ENCODE results near the gene CDK19. TPM values are rescaled to one million over a fixed set of nuclear protein-coding genes. Genes with fewer than 3 reads are reported as not detected.

Gene CDK19
- total and polyA plus RNA-seq, 2 of the 13 experiments (the other 11 are each of a cell fraction or from before 2014, with no cell fraction given): 13.4 to 27.0 TPM

- TF ChIP-seq GLMP (CRISPR knock-in tag; IDR thresholded peaks at IDR 0.05; ENCODE audit: borderline replicate concordance): no peak
- TF ChIP-seq ZBTB33 (CRISPR knock-in tag; IDR thresholded peaks at IDR 0.05): no peak
- no peak for TF ChIP-seq TCF7 (IDR thresholded peaks at IDR 0.05; ENCODE audit: low read depth)
- peak; percentile 25; the same call in 1 of the 2 replicates for TF ChIP-seq GATAD2A (CRISPR knock-in tag; IDR thresholded peaks at IDR 0.05)
- TF ChIP-seq ZBTB42 (CRISPR knock-in tag; IDR thresholded peaks at IDR 0.05): no peak
- TF ChIP-seq MYPOP (CRISPR knock-in tag; IDR thresholded peaks at IDR 0.05): peak; percentile 7
- no peak for TF ChIP-seq MBNL3 (CRISPR knock-in tag; conservative IDR thresholded peaks at IDR 0.05)
- no peak for TF ChIP-seq ZNF660 (CRISPR knock-in tag; IDR thresholded peaks at IDR 0.05; ENCODE audit: borderline replicate concordance, low read depth)
- TF ChIP-seq ZNF382 (CRISPR knock-in tag; IDR thresholded peaks at IDR 0.05; ENCODE audit: borderline replicate concordance): no peak
- no peak for TF ChIP-seq PPARG (CRISPR knock-in tag; conservative IDR thresholded peaks at IDR 0.05)
- TF ChIP-seq, protein P1, sequence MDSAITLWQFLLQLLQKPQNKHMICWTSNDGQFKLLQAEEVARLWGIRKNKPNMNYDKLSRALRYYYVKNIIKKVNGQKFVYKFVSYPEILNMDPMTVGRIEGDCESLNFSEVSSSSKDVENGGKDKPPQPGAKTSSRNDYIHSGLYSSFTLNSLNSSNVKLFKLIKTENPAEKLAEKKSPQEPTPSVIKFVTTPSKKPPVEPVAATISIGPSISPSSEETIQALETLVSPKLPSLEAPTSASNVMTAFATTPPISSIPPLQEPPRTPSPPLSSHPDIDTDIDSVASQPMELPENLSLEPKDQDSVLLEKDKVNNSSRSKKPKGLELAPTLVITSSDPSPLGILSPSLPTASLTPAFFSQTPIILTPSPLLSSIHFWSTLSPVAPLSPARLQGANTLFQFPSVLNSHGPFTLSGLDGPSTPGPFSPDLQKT (CRISPR knock-in tag; IDR thresholded peaks at IDR 0.05; ENCODE audit: borderline replicate concordance): no peak
- peak; percentile 15 for TF ChIP-seq HNRNPK (IDR thresholded peaks at IDR 0.05; ENCODE audit: low read depth, low read length, poor library complexity, severe bottlenecking)
- TF ChIP-seq SAFB2 (CRISPR knock-in tag; IDR thresholded peaks at IDR 0.05; ENCODE audit: borderline replicate concordance, low read depth): no peak
- TF ChIP-seq ZNF674 (CRISPR knock-in tag; IDR thresholded peaks at IDR 0.05; ENCODE audit: low read depth): no peak
- no peak for TF ChIP-seq ATM (IDR thresholded peaks at IDR 0.05; ENCODE audit: borderline replicate concordance)
- 0 out of 2 replicates have a peak, but pooled peaks have one; percentile 74 for TF ChIP-seq ZNF572 (CRISPR knock-in tag; IDR thresholded peaks at IDR 0.05)
- TF ChIP-seq JUN (CRISPR knock-in tag; IDR thresholded peaks at IDR 0.05): no peak
- no peak for TF ChIP-seq TGIF2 (CRISPR knock-in tag; IDR thresholded peaks at IDR 0.05)
- TF ChIP-seq KDM3A (CRISPR knock-in tag; IDR thresholded peaks at IDR 0.05; ENCODE audit: low read depth): 0 out of 2 replicates have a peak, but pooled peaks have one; percentile 16
- TF ChIP-seq ZNF574 (CRISPR knock-in tag; IDR thresholded peaks at IDR 0.05): peak; percentile 57; the same call in 1 of the 2 replicates
- no peak for TF ChIP-seq HNRNPH1 (optimal IDR thresholded peaks at IDR 0.05; ENCODE audit: low read depth, low read length)
Observed at GRCh38 chr6:110815411-110816409, at the start of gene CDK19 (continued).

Data from HepG2 (cell line).